ENCODE measurements around the gene SLMAP.

SLMAP gene

GRCh38 chr3:57933602-57934001 is 177.5 kb downstream of the SLMAP start:
- Histone ChIP-seq H2AFZ (ENCODE audit: low read length) (no peak overlapping the region), H3K9ac (ENCODE audit: low read depth, low read length, poor library complexity, severe bottlenecking) (no peak overlapping the region), H4K20me1 (ENCODE audit: insufficient read depth, low read length, poor library complexity, severe bottlenecking) (no peaks in the 10 kb centered on the region), H3K4me2 (ENCODE audit: low read depth, low read length, poor library complexity, severe bottlenecking) (no peak overlapping the region), H3K4me1 (ENCODE audit: insufficient read depth, low read length, poor library complexity, severe bottlenecking) (no peaks in the 10 kb centered on the region), H3K9me3 (ENCODE audit: insufficient read depth, low read depth, low read length) (no peaks in the 10 kb centered on the region), H3K4me3 (ENCODE audit: low read length, poor library complexity, severe bottlenecking) (no peak overlapping the region), H3K27me3 (ENCODE audit: insufficient read depth, low read length, poor library complexity, severe bottlenecking) (no peaks in the 10 kb centered on the region), H3K79me2 (ENCODE audit: insufficient read depth, low read length) (no peaks in the 10 kb centered on the region), H3K36me3 (ENCODE audit: insufficient read depth, low read length) (peaks cover 8% of the 10 kb centered on the region; the same call in 1 of the 2 replicates), H3K9me2 (replicated peaks; ENCODE audit: low read depth, low read length) (no peaks in the 10 kb centered on the region), H3F3A (ENCODE audit: low read depth) (no peaks in the 10 kb centered on the region)
- TF ChIP-seq CTCF (conservative IDR thresholded peaks at IDR 0.05; ENCODE audit: low read length) (no peak), EZH2phosphoT487 (IDR thresholded peaks at IDR 0.05; ENCODE audit: borderline replicate concordance) (no peak)

GRCh38 chr3:57934373-57934772 is 178.3 kb downstream of the SLMAP start:
- Histone ChIP-seq H3K9me2 (replicated peaks; ENCODE audit: low read depth, low read length) (no peaks in the 10 kb centered on the region), H3K27me3 (ENCODE audit: insufficient read depth, low read length, poor library complexity, severe bottlenecking) (no peaks in the 10 kb centered on the region), H3K4me2 (ENCODE audit: low read depth, low read length, poor library complexity, severe bottlenecking) (no peak overlapping the region), H3K36me3 (ENCODE audit: insufficient read depth, low read length) (peaks cover 8% of the 10 kb centered on the region; the same call in 1 of the 2 replicates), H3K4me3 (ENCODE audit: low read length, poor library complexity, severe bottlenecking) (no peak overlapping the region), H3K79me2 (ENCODE audit: insufficient read depth, low read length) (no peaks in the 10 kb centered on the region), H4K20me1 (ENCODE audit: insufficient read depth, low read length, poor library complexity, severe bottlenecking) (no peaks in the 10 kb centered on the region), H3K4me1 (ENCODE audit: insufficient read depth, low read length, poor library complexity, severe bottlenecking) (no peaks in the 10 kb centered on the region), H3K9ac (ENCODE audit: low read depth, low read length, poor library complexity, severe bottlenecking) (no peak overlapping the region), H3K9me3 (ENCODE audit: insufficient read depth, low read depth, low read length) (no peaks in the 10 kb centered on the region), H2AFZ (ENCODE audit: low read length) (no peak overlapping the region), H3F3A (ENCODE audit: low read depth) (no peaks in the 10 kb centered on the region)
- TF ChIP-seq CTCF (conservative IDR thresholded peaks at IDR 0.05; ENCODE audit: low read length) (no peak), EZH2phosphoT487 (IDR thresholded peaks at IDR 0.05; ENCODE audit: borderline replicate concordance) (no peak)

- H3K36me3 ChIP-seq (ENCODE audit: insufficient read depth, low read length), result peaks cover 5% of the 10 kb centered on the region; the same call in 1 of the 2 replicates
- H3K4me2 ChIP-seq (ENCODE audit: low read depth, low read length, poor library complexity, severe bottlenecking), result no peak overlapping the region
- no peaks in the 10 kb centered on the region for H3K9me3 ChIP-seq (ENCODE audit: insufficient read depth, low read depth, low read length)
- H3K4me3 ChIP-seq (ENCODE audit: low read length, poor library complexity, severe bottlenecking), result no peak overlapping the region
- no peaks in the 10 kb centered on the region for H3K79me2 ChIP-seq (ENCODE audit: insufficient read depth, low read length)
- H3K27me3 ChIP-seq (ENCODE audit: insufficient read depth, low read length, poor library complexity, severe bottlenecking), result no peaks in the 10 kb centered on the region
- TF ChIP-seq EZH2phosphoT487 (IDR thresholded peaks at IDR 0.05; ENCODE audit: borderline replicate concordance) (no peak), CTCF (conservative IDR thresholded peaks at IDR 0.05; ENCODE audit: low read length) (no peak)
- H3F3A ChIP-seq (ENCODE audit: low read depth), result no peaks in the 10 kb centered on the region
- H3K4me1 ChIP-seq (ENCODE audit: insufficient read depth, low read length, poor library complexity, severe bottlenecking), result no peaks in the 10 kb centered on the region
- no peak overlapping the region for H2AFZ ChIP-seq (ENCODE audit: low read length)
- H3K9me2 ChIP-seq (replicated peaks; ENCODE audit: low read depth, low read length), result no peaks in the 10 kb centered on the region
- no peak overlapping the region for H3K9ac ChIP-seq (ENCODE audit: low read depth, low read length, poor library complexity, severe bottlenecking)
- H4K20me1 ChIP-seq (ENCODE audit: insufficient read depth, low read length, poor library complexity, severe bottlenecking), result no peaks in the 10 kb centered on the region
These were observed 179.4 kb downstream of the SLMAP start for GRCh38 chr3:57935539-57935938.
